Astrocyte (in vitro differentiated cells and primary cell): ENCODE data around the gene STXBP5.

Source experiments
- CTCF ChIP-seq: IDR thresholded peaks from 2 replicates; pipeline ENCODE4 v1.5.1; 2011; ENCODE audit warnings: low read depth, mild to moderate bottlenecking, inconsistent platforms, low read length, moderate library complexity; ENCODE audit not compliant: insufficient read depth
- EZH2 ChIP-seq: IDR thresholded peaks from 2 replicates; pipeline ENCODE4 v1.6.1; 2012; ENCODE audit warnings: mild to moderate bottlenecking, low read length, inconsistent platforms; ENCODE audit not compliant: insufficient read depth

GRCh38 chr6:147274776-147275175 is 70.6 kb downstream of the STXBP5 start:
- TF ChIP-seq EZH2, result no peak
- TF ChIP-seq CTCF, result no peak
